Activated CD4-positive, alpha-beta memory T cell treated with anti-CD3 and anti-CD28 coated beads, Interleukin-2, amount 10 ng/mL, durations not matched to agents 7 days and 5 days (primary cell): ENCODE results near the gene MIB2. TPM values are rescaled to one million over a fixed set of nuclear protein-coding genes. Genes with fewer than 3 reads are reported as not detected.

Source experiments
- CTCF ChIA-PET: fragments of 350-600 bp; sonication (Branson Sonifier 250); formaldehyde crosslinking; loops from one replicate; lab custom pipeline; 2021; ENCODE audit warnings: antibody characterized with exemption, inconsistent platforms; lab: Charles Lee
- POLR2A ChIA-PET: fragments of 350-600 bp; sonication (Branson Sonifier 250); formaldehyde crosslinking; loops from one replicate; lab custom pipeline; 2021; ENCODE audit warnings: antibody characterized with exemption; lab: Charles Lee
- DNase-seq: peaks from one replicate; pipeline ENCODE4 v3.0.0-alpha.2; 2020
- H3K27ac Mint-ChIP-seq: one replicate; pipeline ENCODE4 v1.8.0; 2021; ENCODE audit warnings: mild to moderate bottlenecking, mixed read lengths
- H3K27me3 Mint-ChIP-seq: one replicate; pipeline ENCODE4 v1.8.0; 2021; ENCODE audit warnings: mixed read lengths
- H3K36me3 Mint-ChIP-seq: one replicate; pipeline ENCODE4 v1.8.0; 2021; ENCODE audit warnings: low read depth, mixed read lengths
- H3K4me1 Mint-ChIP-seq: one replicate; pipeline ENCODE4 v1.8.0; 2021; ENCODE audit warnings: mixed read lengths
- H3K4me3 Mint-ChIP-seq: one replicate; pipeline ENCODE4 v1.8.0; 2021; ENCODE audit warnings: mild to moderate bottlenecking, mixed read lengths
- H3K9me3 Mint-ChIP-seq: one replicate; pipeline ENCODE4 v1.8.0; 2021; ENCODE audit warnings: mixed read lengths
- total RNA-seq, 2 experiments: library from RNA; stranded (reverse); gene quantifications; one replicate each; pipeline ENCODE4 v1.2.3, GENCODE V29; 2021

The MIB2 gene
- total RNA-seq, 2 experiments from 2014 or later: 37.2 to 37.5 TPM

DNA sequence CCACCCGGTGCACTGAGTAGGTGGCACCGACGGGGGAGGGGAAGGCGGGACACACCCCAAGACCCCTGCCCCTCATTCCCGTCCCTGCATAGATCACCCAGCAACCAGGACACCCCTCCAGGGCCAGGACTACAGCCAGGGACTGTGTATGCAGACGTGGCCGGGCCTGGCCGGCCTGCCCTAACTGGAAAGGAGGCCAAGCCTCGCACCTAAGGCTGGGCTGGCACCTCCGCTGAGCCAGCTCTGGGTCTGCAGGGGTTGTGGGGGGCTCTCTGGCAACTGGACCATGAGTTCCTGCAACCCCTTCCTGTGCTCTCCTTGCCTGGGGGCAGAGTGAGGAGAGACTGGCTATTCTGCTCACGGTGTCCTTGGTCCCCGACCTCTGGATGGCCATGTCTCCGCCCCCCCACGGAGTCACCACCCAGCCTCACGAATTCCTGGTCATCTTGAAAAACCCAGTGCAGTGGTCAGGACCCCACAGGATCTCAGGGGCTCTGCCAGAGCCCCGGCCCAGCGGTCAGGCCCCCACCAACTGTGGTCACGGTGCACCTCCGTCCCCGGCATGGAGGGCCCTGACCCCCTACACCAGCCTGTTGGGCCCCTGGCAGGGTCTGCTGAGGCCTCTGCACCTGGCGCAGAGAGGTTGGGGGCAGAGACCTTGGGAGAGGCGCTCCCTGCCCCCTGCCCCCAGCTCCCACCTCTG, 14.3 kb upstream of the MIB2 start:
- ChIA-PET CTCF (interaction anchor here (1.4 kb wide), 1 partner anchor 13 kb away, joined by 3 read pairs; no protein-coding TSS in a partner anchor), POLR2A (interaction anchor here (1.4 kb wide), 1 partner anchor 13 kb away, joined by 9 read pairs; no protein-coding TSS in a partner anchor)

DNA sequence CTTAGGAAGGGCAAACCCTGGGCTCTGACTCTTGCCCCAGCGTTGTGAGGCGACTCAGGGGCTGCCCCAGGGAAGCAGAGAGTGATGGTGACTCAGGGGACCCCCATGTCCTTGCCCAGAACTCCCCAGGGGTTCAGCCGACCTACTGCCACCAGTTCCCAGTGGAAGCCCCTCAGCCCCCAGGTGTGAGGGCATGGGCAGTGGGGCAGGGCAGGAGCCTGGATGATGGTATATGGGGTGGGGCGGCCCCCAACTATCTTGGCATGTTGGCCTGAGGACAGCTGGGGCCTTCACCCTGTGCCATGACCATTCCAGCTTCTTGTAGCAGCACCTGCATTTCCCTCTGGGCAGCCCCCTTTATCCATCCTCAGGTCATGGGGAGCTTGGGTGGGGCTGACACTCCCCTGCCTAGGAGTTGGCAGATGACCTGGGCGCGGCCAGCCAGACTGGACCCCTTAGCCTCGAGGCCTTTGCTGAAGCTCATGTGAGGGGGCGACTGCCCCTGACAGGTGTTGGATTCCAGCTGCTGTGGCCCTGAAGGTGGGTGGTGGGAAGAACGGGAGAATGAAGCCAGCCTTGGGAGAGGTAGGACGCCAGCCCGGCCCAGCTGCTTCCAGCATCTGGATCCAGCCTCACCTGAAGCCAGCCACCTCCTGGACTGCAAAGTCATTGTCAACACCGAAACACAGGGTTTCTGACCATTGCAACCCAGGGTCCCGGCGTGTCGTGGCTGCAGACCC, 13.6 kb upstream of the MIB2 start:
- H3K9me3 Mint-ChIP-seq: no peaks in the 10 kb centered on the region
- peaks cover 9% of the 10 kb centered on the region for H3K27me3 Mint-ChIP-seq
- H3K4me3 Mint-ChIP-seq: no peak overlapping the region
- POLR2A ChIA-PET: interaction anchor here (1.4 kb wide), 1 partner anchor 13 kb away, joined by 9 read pairs; no protein-coding TSS in a partner anchor
- CTCF ChIA-PET: interaction anchor here (1.4 kb wide), 1 partner anchor 12 kb away, joined by 3 read pairs; no protein-coding TSS in a partner anchor
- DNase-seq: no peak
- no peaks in the 10 kb centered on the region for H3K36me3 Mint-ChIP-seq
- peaks cover 11% of the 10 kb centered on the region for H3K4me1 Mint-ChIP-seq
- H3K27ac Mint-ChIP-seq: no peak overlapping the region

More for the DNA sequence above, 14.3 kb upstream of the MIB2 start:
- Mint-ChIP-seq H3K27me3 (peaks cover 9% of the 10 kb centered on the region), H3K4me1 (peaks cover 9% of the 10 kb centered on the region), H3K36me3 (no peaks in the 10 kb centered on the region), H3K4me3 (peak overlapping the region; percentile 44), H3K9me3 (no peaks in the 10 kb centered on the region), H3K27ac (no peak overlapping the region)
- no peak for DNase-seq

DNA sequence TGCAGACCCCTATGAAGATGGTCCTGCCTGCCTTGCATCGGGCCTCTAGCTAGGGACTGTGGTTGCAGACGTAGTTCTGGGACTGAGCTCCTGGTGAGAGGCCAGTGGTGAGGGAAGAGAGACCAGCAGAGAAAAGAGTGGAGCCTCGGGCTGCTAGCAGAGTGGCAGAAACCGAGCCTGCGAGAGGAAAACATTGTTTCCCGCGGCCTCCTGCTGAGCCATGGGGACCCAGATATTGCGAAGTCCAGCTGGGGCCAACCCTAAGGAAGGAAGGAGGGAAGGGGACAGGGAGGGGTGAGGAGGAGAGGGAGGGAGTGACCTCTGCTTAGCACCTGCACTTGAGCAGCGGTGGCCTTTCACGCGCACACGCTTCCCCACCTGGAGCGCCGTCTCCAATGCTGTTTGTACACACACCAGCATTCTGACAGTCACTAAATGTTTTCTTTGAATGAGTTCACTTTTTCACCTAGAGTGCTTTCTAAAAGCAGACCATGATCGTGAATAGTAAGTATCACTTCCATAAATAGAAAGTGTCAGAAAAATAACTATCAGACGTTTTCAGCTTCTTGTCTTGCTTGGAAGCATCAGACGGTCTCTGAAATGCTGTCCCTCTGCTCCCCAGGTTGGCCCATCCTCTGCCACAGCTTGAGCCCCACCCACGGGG, 12.9 kb upstream of the MIB2 start:
- no peaks in the 10 kb centered on the region for H3K9me3 Mint-ChIP-seq
- POLR2A ChIA-PET: interaction anchor here (0.8 to 2.2 kb wide), 2 partner anchors 12 to 27 kb away, joined by 5 to 16 read pairs; partner anchors contain the start of gene MIB2
- DNase-seq: no peak

DNA sequence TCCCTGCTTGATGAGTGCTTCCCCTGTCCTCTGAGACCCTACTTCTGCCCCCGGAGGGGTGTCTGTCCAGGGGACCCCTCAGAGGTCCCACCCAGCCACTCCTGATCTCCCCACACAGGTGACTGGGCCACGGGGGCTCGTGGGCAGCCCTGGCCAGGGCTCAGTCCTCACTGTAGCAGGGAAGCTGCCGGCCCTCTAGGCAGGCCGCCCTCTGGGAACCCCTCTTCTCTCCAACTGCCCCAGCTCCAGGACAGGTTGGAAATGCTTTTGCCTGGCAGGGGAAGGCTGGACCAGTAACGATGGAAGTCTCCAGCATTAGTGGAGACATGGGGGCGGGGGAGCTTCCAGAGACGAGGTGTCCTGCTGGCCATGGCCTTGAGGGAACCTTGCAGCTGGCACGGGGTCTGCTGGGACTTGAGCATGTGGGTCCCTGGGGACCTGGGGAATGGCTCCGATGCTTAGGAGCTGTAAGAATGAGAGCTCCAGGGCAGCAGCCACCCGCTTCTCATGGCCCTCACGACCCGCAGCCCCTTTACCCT, 12.3 kb upstream of the MIB2 start:
- H3K36me3 Mint-ChIP-seq: no peaks in the 10 kb centered on the region
- POLR2A ChIA-PET: interaction anchor here (0.8 to 2.2 kb wide), 3 partner anchors 11 to 29 kb away, joined by 3 to 16 read pairs (median 5); partner anchors contain the start of genes MIB2 and SSU72
- CTCF ChIA-PET: no interaction called here
- H3K27ac Mint-ChIP-seq: no peak overlapping the region
- H3K9me3 Mint-ChIP-seq: no peaks in the 10 kb centered on the region
- H3K4me3 Mint-ChIP-seq: no peak overlapping the region
- peaks cover 6% of the 10 kb centered on the region for H3K27me3 Mint-ChIP-seq
- H3K4me1 Mint-ChIP-seq: peaks cover 22% of the 10 kb centered on the region
- no peak for DNase-seq

More for the DNA sequence above, 12.9 kb upstream of the MIB2 start:
- Mint-ChIP-seq H3K36me3 (no peaks in the 10 kb centered on the region), H3K27me3 (peaks cover 9% of the 10 kb centered on the region), H3K4me1 (peaks cover 18% of the 10 kb centered on the region), H3K27ac (no peak overlapping the region), H3K4me3 (no peak overlapping the region)
- CTCF ChIA-PET: interaction anchor here (1.4 kb wide), 1 partner anchor 11 kb away, joined by 3 read pairs; no protein-coding TSS in a partner anchor

DNA sequence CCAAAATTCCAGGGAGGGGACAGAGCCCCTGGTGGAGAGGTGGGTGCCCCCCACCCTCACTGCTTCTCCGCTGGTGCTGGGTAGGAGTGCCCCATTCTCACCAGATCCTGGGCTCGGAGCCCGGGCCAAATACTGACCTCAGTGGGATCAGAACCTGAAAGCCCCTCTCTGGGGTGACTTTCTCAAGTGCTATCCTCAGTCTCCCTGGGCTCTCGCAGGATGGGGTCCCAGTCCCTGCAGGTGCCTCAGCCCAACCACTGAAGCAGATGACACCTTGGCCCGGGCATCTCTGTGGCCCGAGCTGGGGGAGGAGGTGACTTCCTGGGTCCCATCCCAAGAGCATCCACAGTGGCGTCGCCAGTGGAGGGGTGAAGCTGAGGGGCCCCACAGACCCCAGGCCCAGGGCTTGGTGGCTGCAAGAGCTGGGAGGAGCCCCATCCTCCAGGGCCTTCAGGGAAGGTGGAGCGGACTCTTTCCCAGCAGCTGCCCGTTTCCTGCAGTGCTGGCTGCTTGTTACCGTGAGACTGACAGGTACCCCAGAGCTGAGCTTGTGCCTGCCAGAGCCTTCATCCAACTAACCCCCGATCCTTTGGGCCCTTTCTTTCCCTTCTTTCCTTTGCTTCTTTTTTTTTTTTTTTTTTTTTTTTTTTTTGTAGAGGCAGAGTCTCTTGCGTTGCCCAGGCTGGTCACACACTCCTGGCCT, 11.5 kb upstream of the MIB2 start:
- CTCF ChIA-PET: no interaction called here

DNA sequence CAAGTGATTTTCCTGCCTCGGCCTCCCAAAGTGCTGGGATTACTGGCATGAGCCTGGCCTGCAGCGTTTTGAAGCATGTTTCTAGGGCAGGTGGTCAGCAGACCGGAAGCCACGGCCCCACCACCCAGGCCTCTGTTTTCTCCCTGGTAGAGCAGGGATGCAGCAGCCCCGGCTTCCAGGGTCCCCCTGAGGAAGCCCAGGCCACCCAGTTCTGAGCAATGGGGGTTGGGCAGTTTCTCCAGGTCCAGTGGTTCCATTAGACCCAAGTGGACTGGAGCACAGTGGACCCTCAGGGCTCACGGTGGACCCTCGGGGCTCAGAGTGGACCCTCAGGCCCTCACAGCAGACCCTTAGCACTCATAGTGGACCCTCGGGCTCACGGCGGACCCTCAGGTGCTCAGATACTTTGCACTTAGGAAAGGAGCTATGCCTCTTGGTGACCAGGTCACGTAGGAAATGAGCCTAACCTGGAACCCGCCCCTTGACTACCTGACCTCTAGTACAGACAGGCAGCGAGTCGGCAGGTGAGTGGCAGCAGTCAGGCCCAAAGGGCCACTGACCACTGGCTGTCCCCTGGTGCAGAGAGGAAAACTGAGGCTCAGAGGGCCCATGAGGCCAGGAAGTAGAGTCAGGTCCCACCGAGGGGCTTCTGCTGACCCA, 10.8 kb upstream of the MIB2 start:
- no peak overlapping the region for H3K4me3 Mint-ChIP-seq
- no peaks in the 10 kb centered on the region for H3K9me3 Mint-ChIP-seq
- ChIA-PET CTCF (no interaction called here), POLR2A (interaction anchor here (1.2 to 2.2 kb wide), 2 partner anchors 10 to 30 kb away, joined by 3 to 16 read pairs; partner anchors contain the start of genes MIB2 and SSU72)
- DNase-seq: no peak
- no peaks in the 10 kb centered on the region for H3K36me3 Mint-ChIP-seq
- H3K27me3 Mint-ChIP-seq: no peaks in the 10 kb centered on the region
- peak overlapping the region; percentile 40 for H3K27ac Mint-ChIP-seq
- peaks cover 15% of the 10 kb centered on the region for H3K4me1 Mint-ChIP-seq

More for the DNA sequence above, 11.5 kb upstream of the MIB2 start:
- H3K27ac Mint-ChIP-seq: no peak overlapping the region
- peaks cover 3% of the 10 kb centered on the region for H3K27me3 Mint-ChIP-seq
- H3K36me3 Mint-ChIP-seq: no peaks in the 10 kb centered on the region
- H3K4me1 Mint-ChIP-seq: peaks cover 19% of the 10 kb centered on the region
- H3K4me3 Mint-ChIP-seq: no peak overlapping the region
- POLR2A ChIA-PET: interaction anchor here (1.2 to 2.2 kb wide), 2 partner anchors 11 to 30 kb away, joined by 3 to 16 read pairs; partner anchors contain the start of genes MIB2 and SSU72
- H3K9me3 Mint-ChIP-seq: no peaks in the 10 kb centered on the region
- no peak for DNase-seq

DNA sequence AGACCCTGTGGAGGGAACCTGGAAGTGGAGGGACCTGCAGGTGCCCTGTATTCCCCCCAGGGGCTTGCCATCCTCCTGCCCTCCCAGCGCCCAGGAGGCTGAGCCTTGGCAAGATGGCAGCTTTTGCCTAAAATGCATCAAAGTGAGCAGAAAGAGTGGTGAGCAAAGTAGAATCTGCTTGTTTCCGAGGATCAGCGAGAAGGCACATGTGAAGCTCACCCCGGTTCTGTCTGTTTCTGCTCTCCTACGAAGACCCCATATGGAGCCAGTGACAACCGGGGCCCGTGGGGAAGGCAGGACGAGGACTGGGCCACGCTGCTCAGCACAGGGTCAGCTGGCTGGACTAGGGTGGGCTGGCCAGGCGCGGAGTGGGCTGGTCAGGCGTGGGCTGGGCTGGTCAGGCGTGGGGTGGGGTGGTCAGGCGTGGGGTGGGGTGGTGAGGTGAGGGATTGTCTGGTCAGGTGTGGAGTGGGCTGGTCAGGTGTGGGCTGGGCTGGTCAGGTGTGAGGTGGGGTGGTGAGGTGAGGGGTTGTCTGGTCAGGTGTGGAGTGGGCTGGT, 10.2 kb upstream of the MIB2 start:
- Mint-ChIP-seq H3K9me3 (no peaks in the 10 kb centered on the region), H3K27me3 (no peaks in the 10 kb centered on the region), H3K27ac (peak overlapping the region; percentile 40), H3K4me3 (no peak overlapping the region), H3K36me3 (no peaks in the 10 kb centered on the region), H3K4me1 (peaks cover 15% of the 10 kb centered on the region)
- no peak for DNase-seq
- CTCF ChIA-PET: no interaction called here
- POLR2A ChIA-PET: no interaction called here

DNA sequence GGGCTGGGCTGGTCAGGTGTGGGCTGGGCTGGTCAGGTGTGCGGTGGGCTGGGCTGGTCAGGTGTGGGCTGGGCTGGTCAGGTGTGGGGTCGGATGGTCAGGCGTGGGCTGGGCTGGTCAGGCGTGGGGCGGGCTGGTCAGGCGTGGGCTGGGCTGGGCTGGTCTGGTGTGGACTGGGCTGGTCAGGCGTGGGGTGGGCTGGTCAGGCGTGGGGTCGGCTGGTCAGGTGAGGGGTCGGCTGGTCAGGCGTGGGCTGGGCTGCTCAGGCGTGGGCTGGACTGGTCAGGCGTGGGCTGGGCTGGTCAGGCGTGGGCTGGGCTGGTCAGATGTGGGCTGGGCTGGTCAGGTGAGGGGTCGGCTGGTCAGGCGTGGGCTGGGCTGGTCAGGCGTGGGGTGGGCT, 9.6 kb upstream of the MIB2 start:
- Mint-ChIP-seq H3K4me1 (peaks cover 14% of the 10 kb centered on the region), H3K36me3 (no peaks in the 10 kb centered on the region), H3K9me3 (no peaks in the 10 kb centered on the region), H3K4me3 (no peak overlapping the region), H3K27me3 (no peaks in the 10 kb centered on the region), H3K27ac (no peak overlapping the region)
- no peak for DNase-seq
- CTCF ChIA-PET: no interaction called here
- POLR2A ChIA-PET: interaction anchor here (2.0 kb wide), 1 partner anchor 8 kb away, joined by 7 read pairs; no protein-coding TSS in a partner anchor

DNA sequence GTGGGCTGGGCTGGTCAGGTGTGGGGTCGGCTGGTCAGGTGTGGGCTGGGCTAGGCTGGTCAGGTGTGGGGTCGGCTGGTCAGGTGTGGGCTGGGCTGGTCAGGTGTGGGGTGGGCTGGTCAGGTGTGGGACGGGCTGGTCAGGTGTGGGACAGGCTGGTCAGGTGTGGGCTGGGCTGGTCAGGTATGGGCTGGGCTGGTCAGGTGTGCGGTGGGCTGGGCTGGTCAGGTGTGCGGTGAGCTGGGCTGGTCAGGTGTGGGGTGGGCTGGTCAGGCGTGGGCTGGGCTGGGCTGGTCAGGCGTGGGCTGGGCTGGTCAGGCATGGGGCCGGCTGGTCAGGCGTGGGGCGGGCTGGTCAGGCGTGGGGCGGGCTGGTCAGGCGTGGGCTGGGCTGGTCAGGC, 9.1 kb upstream of the MIB2 start:
- POLR2A ChIA-PET: interaction anchor here (2.0 kb wide), 1 partner anchor 8 kb away, joined by 7 read pairs; no protein-coding TSS in a partner anchor
- Mint-ChIP-seq H3K4me1 (peaks cover 16% of the 10 kb centered on the region), H3K27me3 (no peaks in the 10 kb centered on the region), H3K4me3 (no peak overlapping the region), H3K27ac (no peak overlapping the region), H3K36me3 (no peaks in the 10 kb centered on the region), H3K9me3 (no peaks in the 10 kb centered on the region)
- DNase-seq: no peak
- CTCF ChIA-PET: interaction anchor here (1.3 kb wide), 1 partner anchor 9 kb away, joined by 4 read pairs; the partner anchor contains the start of gene MIB2

DNA sequence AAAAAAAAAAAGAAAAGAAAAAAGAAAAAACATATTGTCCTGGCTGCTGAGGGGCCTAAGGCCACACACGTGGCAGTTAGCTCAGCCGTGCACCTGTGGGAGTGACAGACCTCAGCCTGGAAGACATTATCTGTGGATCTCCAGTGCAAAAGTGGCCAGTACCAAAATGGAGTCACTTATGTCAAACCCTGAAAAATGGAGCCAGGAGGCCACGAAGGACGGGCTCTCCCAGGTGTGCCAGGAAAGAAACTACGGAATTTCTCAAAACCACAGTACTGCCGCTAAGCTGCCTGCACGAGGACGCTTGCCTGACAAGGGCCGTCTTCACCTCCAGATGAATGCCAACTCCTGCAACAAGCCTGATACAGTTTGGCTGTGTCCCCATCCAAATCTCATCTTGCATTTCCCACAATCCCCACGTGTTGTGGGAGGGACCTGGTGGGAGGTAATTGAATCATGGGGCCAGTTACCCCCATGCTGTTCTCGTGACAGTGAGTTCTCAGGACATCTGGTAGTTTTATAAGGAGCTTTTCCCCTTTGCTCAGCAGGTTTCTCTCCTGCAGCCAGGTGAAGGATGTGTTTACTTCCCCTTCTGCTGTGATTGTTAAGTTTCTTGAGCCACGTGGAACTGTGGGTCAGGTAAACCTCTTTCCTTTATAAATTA, 5.3 kb upstream of the MIB2 start:
- no peaks in the 10 kb centered on the region for H3K27me3 Mint-ChIP-seq
- H3K36me3 Mint-ChIP-seq: peaks cover 6% of the 10 kb centered on the region
- H3K9me3 Mint-ChIP-seq: no peaks in the 10 kb centered on the region
- DNase-seq: no peak
- ChIA-PET POLR2A (interaction anchor here (0.9 to 1.0 kb wide), 2 partner anchors 13 to 52 kb away, joined by 3 read pairs; no protein-coding TSS in a partner anchor), CTCF (no interaction called here)
- peaks cover 35% of the 10 kb centered on the region for H3K4me1 Mint-ChIP-seq
- H3K27ac Mint-ChIP-seq: no peak overlapping the region
- no peak overlapping the region for H3K4me3 Mint-ChIP-seq

DNA sequence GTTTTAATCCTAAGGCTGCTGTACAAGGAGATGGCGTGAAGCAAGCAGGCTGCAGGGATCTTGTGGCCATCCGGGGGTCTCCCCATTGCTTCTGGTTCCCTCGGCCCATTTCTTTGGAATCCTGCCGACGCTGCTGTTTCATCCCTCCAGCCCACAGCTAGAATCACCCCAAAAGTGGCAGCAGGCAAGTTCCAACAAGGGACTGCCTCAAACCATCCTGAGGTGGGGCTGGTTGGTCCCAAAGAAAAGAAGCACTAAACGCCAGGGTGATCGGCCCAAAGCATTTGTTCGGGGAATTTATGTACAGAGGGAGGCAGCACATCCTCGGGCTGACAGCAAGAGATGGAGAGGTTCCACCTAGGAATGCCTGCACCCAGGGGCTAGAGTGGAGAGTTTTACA, 4.5 kb upstream of the MIB2 start:
- H3K4me3 Mint-ChIP-seq: no peak overlapping the region
- ChIA-PET POLR2A (interaction anchor here (1.0 kb wide), 1 partner anchor 53 kb away, joined by 3 read pairs; no protein-coding TSS in a partner anchor), CTCF (no interaction called here)
- H3K36me3 Mint-ChIP-seq: peaks cover 6% of the 10 kb centered on the region
- H3K27me3 Mint-ChIP-seq: no peaks in the 10 kb centered on the region
- H3K27ac Mint-ChIP-seq: no peak overlapping the region
- H3K4me1 Mint-ChIP-seq: peaks cover 36% of the 10 kb centered on the region
- H3K9me3 Mint-ChIP-seq: no peaks in the 10 kb centered on the region
- no peak for DNase-seq
